Kidney tubule cell (primary cell): ENCODE measurements around the gene BET1L.
"Not testable (repeated sequence)": the region's sequence is repeated elsewhere in the genome, so short reads cannot be mapped to it uniquely, and the experiment has no call there.

Experiments
- DNase-seq: peaks from one replicate; pipeline ENCODE4 v3.0.0-alpha.2; 2018; ENCODE audit warnings: low spot score

Gene BET1L

DNA sequence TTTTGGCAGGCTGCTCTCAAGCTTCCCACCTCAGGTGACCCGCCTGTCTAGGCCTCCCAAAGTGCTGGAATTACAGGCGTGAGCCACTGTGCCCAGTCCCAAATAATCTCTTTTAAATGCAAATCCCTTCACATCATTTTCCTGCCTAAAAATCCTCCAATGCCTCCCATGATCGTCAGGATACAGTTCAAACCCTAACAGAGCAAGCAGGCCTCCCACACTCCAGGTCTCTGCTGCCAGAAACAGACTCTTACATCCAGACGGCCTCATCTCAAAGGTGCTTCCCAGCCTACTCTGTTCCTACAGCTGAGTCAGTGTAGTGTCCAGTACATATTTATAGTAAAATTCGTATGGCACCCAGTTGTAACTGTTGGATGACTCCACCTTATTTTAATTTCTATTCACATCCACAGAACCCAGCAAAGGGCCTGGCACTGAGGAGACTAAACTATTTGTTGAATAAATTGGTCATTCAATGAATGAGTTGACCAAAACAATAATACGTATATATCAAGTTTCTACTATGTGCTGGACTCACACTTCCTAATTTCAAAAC is 20.7 kb upstream of the BET1L start:
- no peak for DNase-seq

DNA sequence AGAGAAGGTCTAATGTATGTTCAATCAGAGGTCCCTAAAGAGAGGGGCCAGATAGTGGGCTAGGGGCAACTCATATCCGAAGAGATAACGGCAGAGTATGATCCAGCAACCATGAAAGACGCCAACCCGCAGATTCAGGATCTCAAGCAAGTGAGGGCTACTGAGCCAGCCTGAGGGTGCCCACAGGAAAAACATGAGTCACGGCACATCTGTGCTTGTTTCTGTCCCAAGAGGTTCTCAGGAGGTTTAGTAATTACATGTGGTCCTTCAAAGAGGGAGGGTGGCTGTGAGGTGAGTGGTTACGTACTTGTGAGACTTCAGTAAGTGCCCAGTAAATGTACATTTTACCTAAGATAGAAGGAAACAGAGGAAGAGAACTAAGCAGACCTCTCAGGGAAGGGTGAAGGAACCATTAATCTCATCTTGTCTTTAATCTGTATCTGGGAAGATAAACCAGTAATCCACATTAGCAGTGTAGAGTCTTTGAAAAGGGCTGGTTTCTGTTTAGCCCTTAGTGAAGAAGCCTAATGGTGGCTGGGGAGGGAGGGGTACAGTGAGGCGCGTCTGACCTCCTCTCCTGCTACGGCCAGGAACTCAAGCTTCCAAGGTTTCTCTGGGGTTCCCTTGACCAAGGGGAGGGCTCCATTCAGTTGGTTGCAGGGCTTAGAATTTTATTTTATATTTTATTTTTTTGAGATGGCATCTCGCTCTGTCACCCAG is 18.7 kb upstream of the BET1L start:
- DNase-seq = no peak

DNA sequence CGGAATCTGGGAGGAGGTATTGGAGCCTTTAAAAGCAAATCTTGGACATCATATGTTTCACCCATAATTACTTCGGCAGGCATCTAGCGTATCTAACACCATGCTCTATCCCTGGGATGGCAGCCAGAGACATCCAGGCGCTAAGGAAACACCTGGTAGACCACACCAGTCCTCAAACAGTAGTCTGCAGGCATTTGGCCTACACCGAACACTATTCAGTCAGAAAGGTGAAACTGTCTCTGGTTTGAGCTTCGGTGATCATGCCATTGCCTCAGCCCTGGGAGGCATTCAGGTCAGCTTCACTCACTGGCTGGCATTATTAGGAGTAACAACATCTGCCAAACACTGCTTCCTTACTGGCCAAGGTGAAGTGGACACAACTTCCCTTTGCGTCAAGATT is 17.2 kb upstream of the BET1L start:
- DNase-seq = no peak

DNA sequence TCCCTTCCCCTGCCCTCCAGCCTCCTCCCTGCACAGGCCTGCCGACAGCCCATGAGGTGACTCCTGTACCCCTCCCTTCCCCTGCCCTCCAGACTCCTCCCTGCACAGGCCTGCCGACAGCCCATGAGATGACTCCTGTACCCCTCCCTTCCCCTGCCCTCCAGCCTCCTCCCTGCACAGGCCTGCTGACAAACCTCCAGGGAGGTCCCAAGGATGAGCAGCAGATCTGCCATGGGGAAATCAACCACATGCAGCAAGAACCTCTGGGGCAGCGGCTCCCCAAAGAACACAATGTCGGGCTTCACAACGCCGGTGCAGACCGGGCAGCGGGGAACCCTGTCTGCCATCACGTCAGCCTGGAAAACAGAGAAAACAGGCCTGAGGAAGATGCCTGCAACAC is 16.7 kb upstream of the BET1L start:
- DNase-seq = no peak

DNA sequence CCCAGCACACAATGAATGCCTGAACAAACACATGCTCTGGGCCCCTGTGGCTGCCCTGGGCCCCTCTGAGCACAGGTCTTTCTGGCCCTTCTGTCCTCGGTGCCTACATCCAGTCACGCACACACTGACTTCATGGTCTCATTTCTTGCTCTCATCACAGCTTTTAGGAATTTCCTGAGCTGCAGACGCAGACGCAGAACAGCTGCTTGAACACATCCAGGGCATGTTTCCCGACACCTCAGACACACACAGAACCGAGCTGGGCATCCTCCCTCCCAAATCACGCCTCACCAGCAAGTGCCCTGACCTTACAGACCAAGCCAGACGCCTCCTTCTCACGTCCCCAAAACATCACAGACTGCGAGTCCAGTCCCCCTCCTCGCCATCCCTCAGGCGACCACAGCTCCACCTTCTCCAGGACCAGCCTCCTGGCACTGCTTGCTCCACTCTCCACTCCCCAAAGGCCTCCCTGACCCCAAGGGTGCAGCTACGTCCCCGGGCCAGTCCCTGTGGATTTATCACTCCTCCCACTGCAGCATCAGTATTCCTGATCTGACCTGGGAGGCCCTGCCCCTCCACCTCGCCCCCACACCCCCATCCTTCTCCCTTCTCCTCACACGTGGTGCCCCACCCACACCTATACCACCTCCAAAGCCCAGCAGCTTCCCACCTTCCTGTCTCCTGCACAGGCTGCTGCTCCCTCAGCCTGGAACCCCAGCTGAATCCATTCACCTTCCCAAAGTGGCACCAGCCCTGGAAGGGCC is 16.0 kb upstream of the BET1L start:
- no peak for DNase-seq

DNA sequence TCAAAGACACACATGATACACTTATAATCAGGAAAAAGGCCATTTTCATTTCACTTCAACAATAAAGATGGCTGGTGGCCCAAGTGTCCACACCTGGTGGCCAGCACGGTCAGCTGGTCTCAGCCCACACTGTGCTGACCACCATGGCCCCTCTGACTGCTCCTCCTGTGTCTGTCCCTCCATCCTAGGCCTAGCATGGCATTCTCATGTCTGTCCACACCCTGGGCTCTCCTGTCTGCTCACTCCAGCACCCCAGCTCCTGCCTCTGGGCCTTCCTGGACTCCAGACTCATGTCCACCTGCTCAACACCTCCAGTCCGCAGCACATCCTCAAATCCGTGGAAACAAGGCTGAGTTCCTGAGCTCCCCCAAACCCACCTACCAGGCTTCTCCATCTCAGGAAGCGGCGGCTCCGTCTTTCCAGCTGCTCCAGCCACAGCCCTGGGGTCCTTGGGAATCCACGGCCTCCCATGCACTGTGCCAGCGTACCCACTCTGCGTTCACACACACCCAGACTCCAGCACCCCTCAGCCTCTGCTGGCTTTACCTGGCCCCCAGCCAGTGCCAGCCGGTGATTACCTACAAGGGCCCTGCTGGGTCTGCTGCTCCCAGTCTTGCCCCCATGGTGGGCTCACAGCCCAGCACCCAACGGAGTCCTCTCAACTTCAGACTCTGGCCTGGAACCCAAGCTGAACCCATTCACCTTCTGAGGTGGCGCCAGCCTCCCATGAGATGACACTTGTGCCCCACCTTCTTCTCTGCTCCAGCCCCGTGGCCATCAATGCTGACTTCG is 15.0 kb upstream of the BET1L start:
- no peak for DNase-seq

DNA sequence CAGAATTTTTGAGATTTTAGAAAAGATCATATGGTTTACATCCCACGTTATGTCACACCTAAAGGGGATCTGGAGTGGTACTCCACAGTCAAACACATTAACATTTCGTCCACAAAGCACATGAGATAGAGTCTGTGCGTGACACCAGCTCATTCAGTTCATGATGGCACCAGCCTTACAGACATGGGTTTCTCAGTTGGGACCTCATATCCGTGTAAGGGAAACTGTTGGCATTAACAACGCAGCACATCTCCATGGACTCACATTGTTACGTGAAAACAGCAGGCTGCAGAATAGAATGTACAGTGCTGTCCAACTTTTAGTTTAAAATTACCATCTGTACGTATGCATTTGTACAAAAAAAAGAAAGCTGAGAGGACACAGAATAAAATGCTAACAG is 14.3 kb upstream of the BET1L start:
- no peak for DNase-seq

DNA sequence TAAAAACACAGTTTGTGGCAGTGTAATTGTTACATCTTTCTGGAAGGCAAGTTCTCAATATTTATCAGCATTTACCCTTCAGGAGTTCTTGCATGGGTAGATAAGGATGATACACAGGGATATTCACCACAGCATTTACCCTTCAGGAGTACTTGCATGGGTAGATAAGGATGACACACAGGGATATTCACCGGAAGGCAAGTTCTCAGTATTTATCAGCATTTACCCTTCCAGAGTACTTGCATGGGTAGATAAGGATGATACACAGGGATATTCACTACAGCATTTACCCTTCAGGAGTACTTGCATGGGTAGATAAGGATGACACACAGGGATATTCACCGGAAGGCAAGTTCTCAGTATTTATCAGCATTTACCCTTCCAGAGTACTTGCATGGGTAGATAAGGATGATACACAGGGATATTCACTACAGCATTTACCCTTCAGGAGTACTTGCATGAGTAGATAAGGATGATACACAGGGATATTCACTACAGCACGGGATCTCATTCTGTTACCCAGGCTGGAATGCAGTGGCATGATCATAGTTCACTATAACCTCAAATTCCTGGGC is 13.5 kb upstream of the BET1L start:
- DNase-seq = not testable (repeated sequence)

DNA sequence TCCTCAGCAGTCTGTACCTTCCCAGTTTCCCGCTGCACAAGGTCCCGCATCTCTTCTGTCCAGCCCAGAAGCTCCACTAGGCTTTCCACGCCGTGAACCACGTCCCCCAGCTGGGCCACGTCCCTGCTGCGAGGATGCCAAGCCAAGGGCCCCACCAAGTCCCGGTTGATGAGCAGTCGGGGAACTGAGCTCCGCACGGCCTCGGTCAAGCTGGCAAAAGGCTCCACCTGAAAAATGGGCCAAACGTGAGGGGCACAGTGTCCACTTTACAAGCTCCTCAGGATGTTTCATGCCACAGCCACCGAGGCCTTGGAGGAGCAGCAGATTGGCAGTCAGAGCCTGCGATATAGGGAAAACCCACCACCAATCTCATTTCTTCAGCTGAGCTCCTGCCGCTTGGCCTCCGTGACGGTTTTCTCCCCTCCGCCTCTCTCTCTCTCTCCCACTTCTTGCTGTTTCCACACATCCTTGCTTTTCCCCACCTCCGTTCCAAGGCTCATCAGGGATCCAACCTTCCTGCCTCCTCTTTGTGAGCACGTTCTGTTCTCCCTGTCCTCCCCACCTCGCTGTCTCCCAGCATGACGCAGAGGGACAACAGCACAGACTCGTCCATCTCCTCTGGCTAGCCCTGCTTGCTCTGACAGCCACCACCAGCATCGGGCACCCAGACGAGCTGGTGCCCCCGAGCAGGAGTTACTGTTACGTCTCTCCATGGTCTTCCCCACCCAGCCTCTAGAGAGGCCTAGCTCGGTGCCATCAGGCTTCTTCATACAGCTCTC is 11.8 kb upstream of the BET1L start:
- DNase-seq = no peak

DNA sequence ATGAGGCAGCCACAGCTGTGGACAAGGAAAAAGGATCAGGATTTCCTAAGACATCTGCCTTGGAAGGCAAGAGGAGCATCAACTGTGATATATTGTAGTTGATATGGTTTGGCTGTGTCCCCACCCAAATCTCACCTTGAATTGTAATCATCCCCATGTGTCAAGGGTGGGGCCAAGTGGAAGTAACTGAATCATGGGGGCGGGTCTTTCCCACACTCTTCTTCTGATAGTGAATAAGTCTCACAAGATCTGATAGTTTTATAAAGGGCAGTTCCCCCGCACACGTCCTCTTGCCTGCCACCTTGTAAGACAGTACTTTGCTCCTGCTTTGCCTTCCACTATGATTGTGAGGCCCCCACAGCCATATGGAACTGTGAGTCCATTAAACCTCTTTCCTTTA is 10.5 kb upstream of the BET1L start:
- DNase-seq = no peak

DNA sequence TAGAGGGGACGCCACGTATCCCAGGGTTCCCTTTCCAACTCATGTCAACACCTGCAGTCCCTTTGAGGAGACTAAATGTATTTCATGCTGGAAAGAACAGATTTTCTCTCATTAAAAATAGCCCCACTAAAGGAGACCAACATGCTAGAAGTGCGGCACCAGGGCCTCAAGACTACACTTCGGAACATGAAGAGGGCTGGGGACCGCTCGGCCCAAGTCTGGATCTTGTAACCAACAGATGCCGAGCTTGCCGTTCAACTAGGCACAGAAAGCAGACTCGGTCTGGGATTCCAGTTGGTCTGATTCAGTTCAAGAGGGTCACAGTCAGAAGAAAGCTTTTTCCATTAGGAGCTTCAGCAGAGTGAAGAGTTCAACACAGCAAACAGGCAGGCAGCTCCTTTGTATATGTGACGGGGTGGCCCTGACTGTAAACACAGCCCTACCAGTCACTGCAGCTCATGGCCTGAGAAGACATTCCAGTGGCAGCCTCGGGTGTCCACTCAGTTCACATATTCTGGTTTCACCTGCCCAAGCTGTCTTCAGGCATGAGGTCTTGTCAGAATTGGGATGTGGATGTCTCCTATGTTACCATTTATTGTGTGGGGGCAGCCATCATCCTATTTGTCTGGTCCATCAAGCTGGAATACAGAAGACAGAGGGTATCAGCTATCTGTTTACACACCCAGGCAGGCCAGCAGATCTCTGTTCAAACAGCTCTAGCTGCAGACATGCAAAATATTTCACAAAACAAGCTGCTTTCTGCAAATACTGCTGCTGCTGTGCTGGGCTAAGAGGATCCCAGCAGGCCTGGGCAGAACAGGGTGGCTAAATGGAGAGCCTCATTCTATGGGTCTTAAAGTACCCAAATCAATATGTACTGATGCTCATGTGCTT is 9.1 kb upstream of the BET1L start:
- DNase-seq = peak; percentile 5

DNA sequence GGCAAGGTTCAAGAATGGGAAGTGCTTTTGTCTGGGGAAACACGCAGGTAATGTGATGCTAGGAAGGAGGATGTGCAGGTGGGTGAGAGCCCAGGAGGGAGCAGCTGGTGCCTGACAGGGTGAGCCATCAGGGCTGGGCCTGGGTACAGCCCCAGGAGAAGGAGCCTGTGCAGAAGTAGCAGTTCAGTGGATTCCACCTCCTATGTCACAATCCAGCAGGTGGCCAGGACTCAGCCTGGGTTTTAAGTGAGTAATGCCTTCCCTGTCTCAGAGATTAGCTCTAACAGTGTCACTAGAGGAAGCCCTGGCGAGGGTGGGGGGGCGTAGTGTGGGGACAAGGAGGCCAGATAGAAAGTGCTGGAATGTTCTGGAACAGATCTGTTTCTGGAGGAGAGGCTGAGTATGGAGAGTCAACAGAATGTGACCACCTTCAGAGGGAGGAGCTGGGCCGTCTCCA is 8.4 kb upstream of the BET1L start:
- peak; percentile 26 for DNase-seq

DNA sequence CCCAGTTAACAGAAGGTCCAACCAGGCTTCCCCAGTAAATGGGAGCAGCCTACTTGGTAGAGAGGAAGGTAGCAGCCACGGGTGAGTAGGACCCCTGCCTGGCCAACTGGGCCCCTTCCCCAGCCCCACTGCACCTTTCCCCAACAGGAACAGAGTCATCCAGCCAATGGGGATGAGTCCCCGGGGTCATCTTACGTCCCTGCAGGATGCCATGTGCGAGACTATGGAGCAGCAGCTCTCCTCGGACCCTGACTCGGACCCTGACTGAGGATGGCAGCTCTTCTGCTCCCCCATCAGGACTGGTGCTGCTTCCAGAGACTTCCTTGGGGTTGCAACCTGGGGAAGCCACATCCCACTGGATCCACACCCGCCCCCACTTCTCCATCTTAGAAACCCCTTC is 6.9 kb upstream of the BET1L start:
- no peak for DNase-seq

DNA sequence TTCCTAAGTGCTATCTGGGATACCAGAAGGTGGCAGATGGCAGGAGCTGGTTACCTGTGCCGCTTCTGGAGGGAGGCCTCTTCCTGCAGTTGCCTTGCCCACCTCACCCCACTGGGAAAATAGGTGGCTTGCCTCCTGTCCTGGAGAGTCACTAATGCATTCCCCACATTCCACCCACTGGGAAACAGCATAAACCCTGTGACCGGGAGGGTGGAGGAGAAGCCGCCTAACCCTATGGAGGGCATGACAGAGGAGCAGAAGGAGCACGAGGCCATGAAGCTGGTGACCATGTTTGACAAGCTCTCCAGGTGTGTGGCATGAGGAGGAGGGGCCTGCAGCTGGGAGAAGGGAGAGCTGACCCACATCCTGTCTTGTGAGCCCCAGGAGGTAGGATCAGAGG is 5.9 kb upstream of the BET1L start:
- peak; percentile 48 for DNase-seq

DNA sequence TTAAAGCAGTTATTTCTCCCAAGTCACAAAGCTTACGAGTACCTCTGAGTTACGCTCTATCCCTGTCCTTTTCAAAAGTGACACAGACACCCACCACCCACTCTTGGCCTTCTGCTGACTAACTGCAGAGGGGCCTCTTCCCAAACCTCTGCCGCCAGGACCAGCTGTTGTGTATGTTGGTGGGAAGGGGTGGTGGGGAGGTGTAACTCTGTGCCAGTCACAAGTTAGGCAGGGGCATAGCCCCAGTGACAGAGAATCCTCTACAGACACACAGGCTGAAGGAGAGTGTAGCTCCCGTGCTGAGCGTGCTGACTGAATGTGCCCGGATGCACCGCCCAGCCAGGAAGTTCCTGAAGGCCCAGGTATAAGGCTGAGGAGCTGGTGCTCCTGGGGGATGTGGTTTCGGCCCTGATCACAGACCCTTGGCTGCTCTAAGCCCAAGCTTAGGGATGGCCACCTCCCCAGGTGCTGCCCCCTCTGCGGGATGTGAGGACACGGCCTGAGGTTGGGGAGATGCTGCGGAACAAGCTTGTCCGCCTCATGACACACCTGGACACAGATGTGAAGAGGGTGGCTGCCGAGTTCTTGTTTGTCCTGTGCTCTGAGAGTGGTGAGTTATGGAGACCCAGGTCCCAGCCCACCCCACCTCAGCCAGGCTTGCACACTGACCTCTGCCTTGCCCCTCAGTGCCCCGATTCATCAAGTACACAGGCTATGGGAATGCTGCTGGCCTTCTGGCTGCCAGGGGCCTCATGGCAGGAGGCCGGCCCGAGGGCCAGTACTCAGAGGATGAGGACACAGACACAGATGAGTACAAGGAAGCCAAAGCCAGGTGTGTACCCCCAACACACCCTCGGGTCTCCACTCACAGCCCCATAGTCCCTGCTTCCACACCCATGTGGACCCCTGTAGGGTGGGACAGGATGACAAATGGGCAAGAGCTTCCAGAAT is 5.2 kb upstream of the BET1L start:
- DNase-seq = no peak

DNA sequence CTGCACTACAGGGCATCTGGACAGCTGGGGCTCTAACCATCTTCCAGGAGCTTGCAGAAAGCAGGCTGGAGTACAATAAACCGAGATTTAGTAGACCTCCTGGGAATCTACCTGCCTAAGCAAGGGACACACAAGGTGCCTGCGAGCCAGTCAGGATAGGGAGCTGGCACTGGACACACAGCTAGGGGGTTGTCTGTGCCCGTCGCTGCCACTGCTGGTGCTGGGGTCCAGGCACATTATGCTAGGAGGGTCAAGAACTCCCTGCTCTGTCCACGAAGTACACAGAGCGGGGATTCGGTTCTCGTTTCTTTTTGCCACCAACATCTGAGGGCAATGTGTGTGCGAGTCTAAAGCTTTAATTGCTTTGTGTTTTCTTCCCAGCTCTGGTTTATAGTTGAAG is 4.5 kb upstream of the BET1L start:
- DNase-seq = no peak

DNA sequence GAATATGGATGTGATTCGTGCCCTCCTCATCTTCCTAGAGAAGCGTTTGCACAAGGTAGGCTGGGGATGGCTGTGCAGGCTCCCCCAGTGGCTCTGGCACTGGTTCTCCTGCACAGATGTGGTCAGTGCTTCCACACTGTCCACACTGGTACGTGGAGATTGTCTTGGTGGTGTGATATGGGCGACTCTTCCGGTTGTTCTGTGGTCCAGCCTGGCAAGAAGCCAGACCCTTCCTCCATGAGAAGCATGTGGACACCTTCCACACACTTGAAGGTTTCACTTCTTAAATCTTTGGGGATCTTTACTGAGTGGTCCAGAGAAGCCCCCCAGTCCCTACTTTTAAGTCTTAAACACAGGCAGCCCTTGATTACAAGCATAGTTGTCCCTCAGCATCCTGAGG is 4.1 kb upstream of the BET1L start:
- DNase-seq = no peak

DNA sequence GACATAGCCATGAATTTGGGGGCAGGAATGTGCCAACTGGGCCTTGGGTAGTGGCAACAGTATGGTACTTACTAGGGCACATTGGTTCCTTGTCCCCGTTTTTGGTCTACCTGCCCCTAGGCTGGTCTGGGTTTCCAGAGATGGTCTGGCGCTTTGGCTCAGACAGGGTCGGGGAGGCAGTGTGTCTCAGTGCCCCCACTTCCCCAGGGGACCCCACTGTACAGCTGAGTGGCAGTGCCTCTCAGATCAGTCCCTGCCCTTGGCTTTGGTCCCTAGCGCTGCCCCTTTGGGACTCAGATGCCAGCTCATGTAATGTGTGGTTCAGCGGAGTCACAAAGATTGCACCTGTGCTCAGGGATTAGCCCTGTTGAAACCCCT is 3.6 kb upstream of the BET1L start:
- no peak for DNase-seq

DNA sequence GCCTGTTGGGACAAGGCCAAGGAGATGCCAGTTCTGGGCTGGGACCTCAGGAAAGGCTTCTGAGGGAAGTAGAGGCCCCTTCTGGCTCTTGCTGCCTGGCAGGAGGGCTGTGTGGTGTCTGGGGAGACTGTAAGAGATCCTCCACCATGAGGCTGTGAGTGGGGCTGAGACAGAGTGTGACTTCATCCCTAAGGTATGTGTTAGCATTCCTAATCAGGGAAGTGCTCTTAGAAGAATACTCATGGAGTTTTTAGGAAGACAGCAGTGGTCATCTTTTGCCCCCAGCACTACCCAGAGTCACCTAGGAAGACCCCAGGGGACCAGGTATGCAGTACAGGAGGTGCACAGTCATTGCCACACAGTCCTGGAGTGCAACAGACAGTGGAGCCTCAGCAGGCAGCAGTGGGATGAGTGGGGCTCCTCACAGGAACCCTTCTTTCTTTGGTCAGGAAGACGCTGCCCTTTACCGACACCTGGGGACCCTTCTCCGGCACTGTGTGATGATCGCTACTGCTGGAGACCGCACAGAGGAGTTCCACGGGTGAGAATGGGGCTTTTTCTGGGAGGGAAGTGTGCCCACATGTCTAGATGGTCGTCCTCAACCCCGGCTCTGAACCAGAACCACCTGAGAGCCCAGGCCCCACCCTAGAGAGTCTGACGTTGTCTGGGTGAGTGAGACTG is 3.1 kb upstream of the BET1L start:
- DNase-seq = peak; percentile 90
